ENCODE data around the gene PHKA2.

- TF ChIP-seq CTCF (IDR thresholded peaks at IDR 0.05; ENCODE audit: poor library complexity) (no peak), EZH2 (IDR thresholded peaks at IDR 0.05; ENCODE audit: borderline replicate concordance) (no peak)
Observed at GRCh38 chrX:18945483-18945882, 38.4 kb downstream of the PHKA2 start.
